Muscle layer of duodenum (tissue), 2 donors: Measurements from ENCODE around the gene UGT1A8.
"Not testable (repeated sequence)": the region's sequence is repeated elsewhere in the genome, so short reads cannot be mapped to it uniquely, and the experiment has no call there.

ENCODE experiments used
- H3K27ac ChIP-seq: one replicate; pipeline ENCODE4 v1.7.0; 2013; ENCODE audit warnings: mild to moderate bottlenecking, low read length
- H3K27me3 ChIP-seq: one replicate; pipeline ENCODE4 v1.7.0; 2013; ENCODE audit warnings: low read depth, mild to moderate bottlenecking, control low read depth, low read length
- H3K36me3 ChIP-seq, 2 donors: one replicate each; pipeline ENCODE4 v1.7.0; 2013; ENCODE audit warnings: low read length in 2 of 2, control low read depth in 1 of 2, mild to moderate bottlenecking in 1 of 2; ENCODE audit not compliant: insufficient read depth in 2 of 2, control insufficient read depth in 1 of 2
- H3K4me1 ChIP-seq, 2 donors: one replicate each; pipeline ENCODE4 v1.7.0; 2013; ENCODE audit warnings: low read length in 2 of 2, mild to moderate bottlenecking in 2 of 2, control low read depth in 1 of 2, moderate library complexity in 1 of 2; ENCODE audit not compliant: insufficient read depth in 2 of 2, control insufficient read depth in 1 of 2
- H3K4me3 ChIP-seq, 2 donors: one replicate each; pipeline ENCODE4 v1.7.0; 2013; ENCODE audit warnings: low read length in 2 of 2, low read depth in 1 of 2, mild to moderate bottlenecking in 1 of 2
- H3K9me3 ChIP-seq, 2 donors: one replicate each; pipeline ENCODE4 v1.7.0; 2013; ENCODE audit warnings: low read length in 2 of 2, control low read depth in 1 of 2, mild to moderate bottlenecking in 1 of 2; ENCODE audit not compliant: control insufficient read depth in 1 of 2
- donor health status: healthy.

UGT1A8 gene

DNA sequence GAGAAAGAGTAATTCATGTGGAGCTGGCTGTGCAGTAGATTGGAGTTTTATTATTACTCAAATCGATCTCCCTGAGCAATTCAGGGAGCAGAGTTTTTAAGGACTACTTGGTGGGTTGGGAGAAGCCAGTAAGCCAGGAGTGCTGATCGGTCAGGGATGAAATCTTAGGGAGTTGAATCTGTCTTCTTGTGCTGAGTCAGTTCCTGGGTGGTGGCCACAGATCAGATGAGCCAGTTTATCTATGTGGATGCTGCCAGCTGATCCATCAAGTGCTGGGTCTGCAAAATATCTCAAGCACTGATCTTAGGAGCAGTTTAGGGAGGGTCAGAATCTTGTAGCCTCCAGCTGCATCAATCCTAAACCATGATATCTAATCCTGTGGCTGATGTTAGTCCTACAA is 17.0 kb upstream of the UGT1A8 start:
- Histone ChIP-seq H3K27ac (no peak overlapping the region), H3K4me1 (no peaks in the 10 kb centered on the region), H3K9me3 (no peaks in the 10 kb centered on the region), H3K36me3 (no peaks in the 10 kb centered on the region), H3K4me3 (no peak overlapping the region), H3K27me3 (no peaks in the 10 kb centered on the region)

DNA sequence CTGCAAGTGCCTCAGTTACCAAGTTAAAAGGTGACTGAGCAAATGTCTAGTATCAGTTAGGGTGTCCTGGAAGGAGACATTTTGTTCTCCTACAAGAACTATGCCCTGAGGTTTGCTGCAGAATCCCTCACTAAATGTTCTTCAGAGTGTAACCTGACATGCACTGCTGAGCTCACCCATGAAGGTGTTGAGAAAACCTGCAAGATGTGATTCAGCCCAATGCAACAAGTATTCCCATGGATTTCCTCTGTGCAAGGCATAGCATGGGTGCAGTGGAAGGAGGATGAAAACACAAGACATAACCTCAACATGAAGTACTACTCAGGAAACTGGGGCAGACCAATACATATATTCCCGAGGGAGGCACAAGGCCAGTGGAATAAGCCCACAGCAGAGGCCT is 15.4 kb upstream of the UGT1A8 start:
- Histone ChIP-seq H3K9me3 (no peaks in the 10 kb centered on the region), H3K27me3 (no peaks in the 10 kb centered on the region), H3K27ac (no peak overlapping the region), H3K4me3 (no peak overlapping the region), H3K36me3 (no peaks in the 10 kb centered on the region), H3K4me1 (no peaks in the 10 kb centered on the region)

GRCh38 chr2:233603520-233603919 is 13.9 kb upstream of the UGT1A8 start:
- no peaks in the 10 kb centered on the region for H3K4me1 ChIP-seq
- H3K27me3 ChIP-seq, result no peaks in the 10 kb centered on the region
- H3K36me3 ChIP-seq, result no peaks in the 10 kb centered on the region
- no peak overlapping the region for H3K4me3 ChIP-seq
- no peak overlapping the region for H3K27ac ChIP-seq
- no peaks in the 10 kb centered on the region for H3K9me3 ChIP-seq

- Histone ChIP-seq H3K9me3 (no peaks in the 10 kb centered on the region), H3K36me3 (no peaks in the 10 kb centered on the region), H3K27ac (no peak overlapping the region), H3K4me3 (no peak overlapping the region), H3K4me1 (no peaks in the 10 kb centered on the region), H3K27me3 (no peaks in the 10 kb centered on the region)
Observed at GRCh38 chr2:233604826-233605225, 12.6 kb upstream of the UGT1A8 start.

GRCh38 chr2:233605680-233606079 is 11.8 kb upstream of the UGT1A8 start:
- Histone ChIP-seq H3K27me3 (no peaks in the 10 kb centered on the region), H3K27ac (no peak overlapping the region), H3K4me3 (no peak overlapping the region), H3K36me3 (no peaks in the 10 kb centered on the region), H3K9me3 (peaks cover 0 to 4% of the 10 kb centered on the region in 2 donors), H3K4me1 (no peaks in the 10 kb centered on the region)

GRCh38 chr2:233611284-233611683 is 6.1 kb upstream of the UGT1A8 start:
- Histone ChIP-seq H3K36me3 (no peaks in the 10 kb centered on the region), H3K27me3 (no peaks in the 10 kb centered on the region), H3K9me3 (peaks cover 0 to 7% of the 10 kb centered on the region in 2 donors), H3K27ac (no peak overlapping the region), H3K4me3 (no peak overlapping the region), H3K4me1 (no peaks in the 10 kb centered on the region)

- H3K27ac ChIP-seq, result no peak overlapping the region
- no peaks in the 10 kb centered on the region for H3K27me3 ChIP-seq
- H3K36me3 ChIP-seq, result no peaks in the 10 kb centered on the region
- H3K4me3 ChIP-seq, result no peak overlapping the region
- no peaks in the 10 kb centered on the region for H3K9me3 ChIP-seq
- H3K4me1 ChIP-seq, result no peaks in the 10 kb centered on the region
Observed at GRCh38 chr2:233620204-233620603, 2.8 kb downstream of the UGT1A8 start.

GRCh38 chr2:233621863-233622262 is 4.4 kb downstream of the UGT1A8 start:
- not testable (repeated sequence) for H3K9me3 ChIP-seq, H3K4me3 ChIP-seq, H3K36me3 ChIP-seq, H3K4me1 ChIP-seq, H3K27ac ChIP-seq, H3K27me3 ChIP-seq

DNA sequence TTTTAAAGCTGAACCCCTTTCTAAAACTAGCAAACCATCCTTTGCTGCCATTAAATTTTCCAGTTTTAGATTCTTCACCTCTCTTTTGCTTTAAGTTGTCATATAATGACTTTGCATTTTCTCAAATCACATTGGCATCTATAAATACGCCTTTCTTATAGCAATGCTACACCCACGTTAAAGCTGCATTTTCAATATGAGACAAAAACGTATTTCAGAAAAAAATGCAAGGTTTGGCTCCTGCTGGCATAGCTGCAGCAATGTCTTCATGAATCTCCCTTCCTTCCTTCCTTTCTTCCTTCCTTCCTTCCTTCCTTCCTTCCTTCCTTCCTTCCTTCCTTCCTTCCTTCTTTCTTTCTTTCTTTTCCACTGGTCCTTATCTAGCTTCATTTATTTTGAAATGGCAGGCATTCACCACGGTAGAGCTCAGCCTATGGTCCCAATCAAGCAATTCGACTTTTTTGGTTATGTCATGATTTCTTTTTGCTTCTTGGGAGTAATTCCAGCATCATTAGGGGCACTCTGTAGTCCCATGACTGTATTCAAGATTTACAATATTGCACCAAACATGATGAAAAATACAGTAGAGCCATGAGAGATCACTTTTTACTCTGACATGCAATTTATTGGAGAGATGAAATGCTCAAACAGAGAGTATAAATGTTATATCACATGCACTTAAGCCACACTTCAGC is 10.0 kb downstream of the UGT1A8 start:
- Histone ChIP-seq H3K27me3 (no peaks in the 10 kb centered on the region), H3K4me3 (no peak overlapping the region)

DNA sequence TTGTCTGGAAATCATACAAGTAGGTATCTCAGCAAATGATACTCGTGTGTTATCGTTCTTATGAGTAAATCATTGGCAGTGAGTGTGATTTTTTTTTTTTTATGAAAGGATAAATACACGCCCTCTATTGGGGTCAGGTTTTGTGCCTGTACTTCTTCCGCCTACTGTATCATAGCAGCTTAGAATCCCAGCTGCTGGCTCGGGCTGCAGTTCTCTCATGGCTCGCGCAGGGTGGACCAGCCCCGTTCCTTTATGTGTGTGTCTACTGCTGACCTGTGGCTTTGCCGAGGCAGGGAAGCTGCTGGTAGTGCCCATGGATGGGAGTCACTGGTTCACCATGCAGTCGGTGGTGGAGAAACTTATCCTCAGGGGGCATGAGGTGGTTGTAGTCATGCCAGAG is 18.9 kb downstream of the UGT1A8 start, which contains the start of gene UGT1A10:
Gene UGT1A10, plus strand, starts transcription at position 143 of the 400 bp plus-strand sequence. Its CDS starts 75 bp downstream, at position 218.
- not testable (repeated sequence) for H3K27me3 ChIP-seq, H3K4me1 ChIP-seq, H3K9me3 ChIP-seq, H3K4me3 ChIP-seq, H3K27ac ChIP-seq, H3K36me3 ChIP-seq

More for the DNA sequence above, 10.0 kb downstream of the UGT1A8 start:
- H3K27ac ChIP-seq, result no peak overlapping the region
- H3K9me3 ChIP-seq, result peaks cover 0 to 15% of the 10 kb centered on the region in 2 donors
- no peaks in the 10 kb centered on the region for H3K4me1 ChIP-seq
- H3K36me3 ChIP-seq, result no peaks in the 10 kb centered on the region

DNA sequence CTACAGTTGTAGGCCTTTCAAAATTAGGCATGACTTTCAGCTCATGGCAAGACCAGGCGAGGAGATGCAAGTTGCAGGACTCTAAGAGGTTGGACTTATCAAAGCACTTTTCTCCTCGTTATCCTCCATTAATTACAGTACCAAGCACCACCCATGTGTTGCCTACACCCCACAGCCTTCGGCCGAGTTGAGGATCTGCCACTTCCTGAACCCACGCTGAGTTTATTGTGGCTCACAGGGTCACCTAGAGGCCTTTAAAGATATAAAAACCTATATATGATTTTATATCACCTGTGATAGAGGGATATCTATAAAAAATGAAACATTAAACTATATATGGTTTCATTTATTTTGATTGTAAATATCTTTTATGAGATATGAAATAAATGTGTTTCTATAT is 21.4 kb downstream of the UGT1A8 start:
- Histone ChIP-seq H3K27me3 (no peaks in the 10 kb centered on the region), H3K4me1 (no peaks in the 10 kb centered on the region), H3K4me3 (no peak overlapping the region), H3K9me3 (peaks cover 0 to 5% of the 10 kb centered on the region in 2 donors), H3K36me3 (no peaks in the 10 kb centered on the region), H3K27ac (no peak overlapping the region)

DNA sequence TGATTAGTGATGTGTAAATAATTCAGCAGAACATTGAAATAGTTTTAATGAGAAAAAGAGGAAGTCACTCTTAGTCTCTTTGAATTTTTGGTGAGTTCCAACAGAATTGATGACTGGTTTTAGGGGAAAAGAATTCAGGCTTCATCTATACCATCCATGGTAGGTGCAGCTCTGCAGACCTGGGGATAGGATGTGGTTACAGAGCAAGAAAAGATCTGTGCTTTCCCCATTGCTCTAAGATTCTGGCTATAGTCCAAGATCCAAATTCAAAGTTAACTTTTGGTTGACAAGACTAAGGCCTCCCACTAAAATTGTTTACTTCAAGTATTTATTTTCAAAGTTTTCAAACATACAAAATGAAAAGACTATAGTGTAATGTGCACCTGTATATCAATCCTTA is 22.4 kb downstream of the UGT1A8 start:
- Histone ChIP-seq H3K4me1 (no peaks in the 10 kb centered on the region), H3K36me3 (no peaks in the 10 kb centered on the region), H3K4me3 (no peak overlapping the region), H3K9me3 (peaks cover 0 to 5% of the 10 kb centered on the region in 2 donors), H3K27me3 (no peaks in the 10 kb centered on the region), H3K27ac (no peak overlapping the region)
